GM12878 (cell line): ENCODE measurements around the gene SSTR1. TPM values are rescaled to one million over a fixed set of nuclear protein-coding genes. Genes with fewer than 3 reads are reported as not detected.

Source experiments
- ATAC-seq: fragments of 200-7000 bp; cut with Tn5 transposase; 3 replicates; pipeline ENCODE4 v1.9.1; 2020; ENCODE audit warnings: mild to moderate bottlenecking, moderate library complexity
- BruUV-seq: library from RNA; stranded (reverse); fragments of 400-500 nt; replicated peaks from 2 replicates; lab custom pipeline; 2021; lab: Mats Ljungman, UMichigan
- CTCF ChIA-PET: fragments of 300-600 bp; sonication (Branson Sonifier 250); formaldehyde crosslinking; extraction: SDS; loops from one replicate; lab custom pipeline; 2021; ENCODE audit warnings: inconsistent platforms; lab: Yijun Ruan, JAX
- POLR2A ChIA-PET: fragments of 350-600 bp; formaldehyde crosslinking; extraction: SDS; loops from one replicate; lab custom pipeline; 2021; ENCODE audit warnings: inconsistent platforms; lab: Charles Lee
- RAD21 ChIA-PET: fragments of 300-600 bp; sonication (Branson Sonifier 250); formaldehyde crosslinking; loops from one replicate; lab custom pipeline; 2023; ENCODE audit warnings: antibody characterized with exemption; ENCODE audit not compliant: unreplicated experiment; lab: Charles Lee
- SMC1A ChIA-PET: fragments of 300-600 bp; sonication (Branson Sonifier 250); formaldehyde crosslinking; loops from one replicate; lab custom pipeline; 2023; ENCODE audit not compliant: unreplicated experiment, uncharacterized antibody; lab: Charles Lee
- DNase-seq: peaks from one replicate; pipeline ENCODE4 v3.0.0-alpha.2; 2011; ENCODE audit warnings: low read depth, low spot score
- FAIRE-seq: peaks from 3 replicates; lab custom pipeline; 2011; peaks lifted over from hg19 to GRCh38; lab: Jason Lieb, UNC
- H2AFZ ChIP-seq: 2 replicates; pipeline ENCODE4 v1.6.0; 2011; ENCODE audit warnings: low read depth, low read length, control low read depth; ENCODE audit not compliant: control insufficient read depth
- H3K27ac ChIP-seq: 2 replicates; pipeline ENCODE4 v1.5.1; 2011; ENCODE audit warnings: control low read depth; ENCODE audit not compliant: control insufficient read depth, insufficient read depth
- H3K27me3 ChIP-seq, 2 experiments: replicated peaks in 1 of 2; 2 replicates each; pipeline versions ENCODE4 v1.6.0 to v1.6.1; 2011; ENCODE audit warnings: low read length in 1 of 2; ENCODE audit not compliant: control insufficient read depth in 2 of 2, insufficient read depth in 2 of 2
- H3K36me3 ChIP-seq, 2 experiments: 2 replicates each; pipeline ENCODE4 v1.5.1; 2011; ENCODE audit warnings: low read length in 1 of 2; ENCODE audit not compliant: control insufficient read depth in 2 of 2, insufficient read depth in 2 of 2
- H3K4me1 ChIP-seq: 2 replicates; pipeline ENCODE4 v1.6.1; 2011; ENCODE audit warnings: mild to moderate bottlenecking, low read length, moderate library complexity, mixed read lengths; ENCODE audit not compliant: control insufficient read depth, insufficient read depth
- H3K4me2 ChIP-seq: 2 replicates; pipeline ENCODE4 v1.6.0; 2011; ENCODE audit warnings: control low read depth; ENCODE audit not compliant: control insufficient read depth, insufficient read depth
- H3K4me3 ChIP-seq: fragments of 200-600 bp; sonication (generic); 2 replicates; pipeline ENCODE4 v1.5.1; 2016
- H3K79me2 ChIP-seq: 2 replicates; pipeline ENCODE4 v1.6.0; 2011; ENCODE audit warnings: low read length; ENCODE audit not compliant: control insufficient read depth, insufficient read depth
- H3K9ac ChIP-seq: 2 replicates; pipeline ENCODE4 v1.8.0; 2011; ENCODE audit warnings: low read length, control low read depth, mixed read lengths; ENCODE audit not compliant: control insufficient read depth, insufficient read depth
- H3K9me3 ChIP-seq: replicated peaks from 3 replicates; pipeline ENCODE4 v1.5.1; 2011; ENCODE audit warnings: mild to moderate bottlenecking, low read length; ENCODE audit not compliant: control insufficient read depth, insufficient read depth
- H4K20me1 ChIP-seq: 2 replicates; pipeline ENCODE4 v1.6.0; 2011; ENCODE audit not compliant: control insufficient read depth, insufficient read depth
- BMI1 ChIP-seq: fragments of 450-650 bp; IDR thresholded peaks from 2 replicates; pipeline ENCODE4 v1.6.1; 2016; ENCODE audit warnings: mild to moderate bottlenecking, moderate library complexity, borderline replicate concordance
- FOXM1 ChIP-seq: IDR thresholded peaks from 2 replicates; pipeline ENCODE4 v1.6.1; 2012; ENCODE audit warnings: low read depth, mild to moderate bottlenecking, inconsistent platforms, low read length, moderate library complexity
- MAX ChIP-seq: IDR thresholded peaks from 2 replicates; pipeline ENCODE4 v1.6.1; 2012; ENCODE audit warnings: low read depth, low read length, improper control_type of control experiment
- MEF2B ChIP-seq: fragments of 450-650 bp; IDR thresholded peaks from 2 replicates; pipeline ENCODE4 v1.6.1; 2018; ENCODE audit warnings: mild to moderate bottlenecking, moderate library complexity; ENCODE audit not compliant: partially characterized antibody, poor library complexity, severe bottlenecking
- MTA2 ChIP-seq: fragments of 450-650 bp; IDR thresholded peaks from 2 replicates; pipeline ENCODE4 v1.6.1; 2016; ENCODE audit warnings: low read depth, mild to moderate bottlenecking, moderate library complexity
- NFXL1 ChIP-seq: fragments of 450-650 bp; IDR thresholded peaks from 2 replicates; pipeline ENCODE4 v1.6.1; 2017; ENCODE audit warnings: antibody characterized with exemption, mild to moderate bottlenecking, borderline replicate concordance
- NR2C2 ChIP-seq: IDR thresholded peaks from 2 replicates; pipeline ENCODE4 v1.6.1; 2011; ENCODE audit warnings: borderline replicate concordance, low read depth; ENCODE audit not compliant: control insufficient read depth, insufficient read length
- PBX3 ChIP-seq: IDR thresholded peaks from 2 replicates; pipeline ENCODE4 v1.6.1; 2011; ENCODE audit warnings: mild to moderate bottlenecking, low read depth, low read length, moderate library complexity; ENCODE audit not compliant: insufficient replicate concordance
- REST ChIP-seq: IDR thresholded peaks from 2 replicates; pipeline ENCODE4 v1.6.1; 2012; ENCODE audit warnings: mild to moderate bottlenecking, low read depth, low read length
- SMAD1 ChIP-seq: fragments of 450-650 bp; IDR thresholded peaks from 2 replicates; pipeline ENCODE4 v1.6.1; 2018; ENCODE audit warnings: mild to moderate bottlenecking, low read depth; ENCODE audit not compliant: partially characterized antibody
- SMC3 ChIP-seq: IDR thresholded peaks from 2 replicates; pipeline ENCODE4 v1.6.1; 2011; ENCODE audit warnings: low read length, improper control_type of control experiment, borderline replicate concordance
- WGBS: methylation state at CpG from one replicate; pipeline ENCODE4 v1.1.6; 2016; ENCODE audit warnings: low lambda C conversion rate; ENCODE audit not compliant: insufficient replicate concordance, insufficient coverage; ENCODE audit errors: missing lambda C conversion rate; 5-methylcytosine and 5-hydroxymethylcytosine counted together
- in situ Hi-C: fragments of 300-500 bp; cut with MboI; formaldehyde crosslinking; loops from 9 replicates; pipeline ENCODE4 v1.14.3; 2018; ENCODE audit warnings: mixed read lengths
- intact Hi-C: fragments of 100-400 bp; cut with micrococcal nuclease; formaldehyde crosslinking; loops from one replicate; pipeline ENCODE4 v1.14.2; 2022; ENCODE audit not compliant: unreplicated experiment
- polyA plus RNA-seq, 11 experiments: library from polyadenylated mRNA; depleted of rRNA in 4 of 11; unstranded in 6 of 11; stranded (reverse) in 5 of 11; fragments of >200 nt; fragmentation: Nextera tagmentation in 4 of 11; fragmentation: Illumina TruSeq in 1 of 11; extraction: Ambion mirVana in 4 of 11; extraction: Trizol in 1 of 11; gene quantifications; 1 replicate in 1 of 11; 2 replicates in 10 of 11; pipeline versions ENCODE4 v1.2.1 to v1.2.3, GENCODE V29; 2011 to 2016; ENCODE audit warnings: inconsistent platforms in 2 of 11, missing spikeins in 2 of 11, low read depth in 1 of 11
- total RNA-seq, 4 experiments: library from RNA; depleted of rRNA in 3 of 4; stranded (reverse); fragments of >200 nt in 3 of 4; fragmentation: Illumina TruSeq in 1 of 4; extraction: Trizol in 1 of 4; gene quantifications; 2 replicates each; pipeline versions ENCODE4 v1.2.1 to v1.2.3, GENCODE V29; 2013 to 2021

The SSTR1 gene
- total and polyA plus RNA-seq, 10 of the 15 experiments (the other 5 are each of a cell fraction or from before 2014, with no cell fraction given): 0.01 to 0.05 TPM; not detected in 8

GRCh38 chr14:38256533-38256840 is 48.8 kb downstream of the SSTR1 start:
- POLR2A ChIA-PET: no interaction called here
- Histone ChIP-seq H3K27me3 (no peaks in the 10 kb centered on the region), H3K36me3 (no peaks in the 10 kb centered on the region), H3K9me3 (no peaks in the 10 kb centered on the region; the same call in 2 of the 3 replicates), H3K79me2 (no peaks in the 10 kb centered on the region), H2AFZ (no peak overlapping the region), H3K4me1 (no peaks in the 10 kb centered on the region), H3K9ac (no peak overlapping the region), H4K20me1 (no peaks in the 10 kb centered on the region), H3K4me2 (no peak overlapping the region), H3K4me3 (no peak overlapping the region), H3K27ac (no peak overlapping the region)
- in situ Hi-C loops: no loop called here
- SMC1A ChIA-PET: no interaction called here
- CTCF ChIA-PET: no interaction called here
- FAIRE-seq (no peak), ATAC-seq (no peak), DNase-seq (no peak)
- RAD21 ChIA-PET: no interaction called here
- TF ChIP-seq BMI1 (no peak), NFXL1 (no peak), FOXM1 (no peak)
- intact Hi-C loops: no loop called here
- BruUV-seq: no TSS peak
- WGBS: 37% methylated on average over 5 of the region's 5 CpGs

GRCh38 chr14:38257507-38257906 is 49.8 kb downstream of the SSTR1 start:
- Histone ChIP-seq H3K9me3 (no peaks in the 10 kb centered on the region; the same call in 2 of the 3 replicates), H3K27me3 (no peaks in the 10 kb centered on the region), H3K79me2 (no peaks in the 10 kb centered on the region), H2AFZ (no peak overlapping the region), H4K20me1 (no peaks in the 10 kb centered on the region), H3K4me1 (no peaks in the 10 kb centered on the region), H3K4me2 (no peak overlapping the region), H3K9ac (no peak overlapping the region), H3K27ac (no peak overlapping the region), H3K36me3 (no peaks in the 10 kb centered on the region), H3K4me3 (no peak overlapping the region)
- in situ Hi-C loops: no loop called here
- intact Hi-C loops: no loop called here
- WGBS: 0% methylated on average over 2 of the region's 2 CpGs
- DNase-seq: no peak
- ChIA-PET RAD21 (no interaction called here), POLR2A (no interaction called here), CTCF (no interaction called here), SMC1A (no interaction called here)
- BruUV-seq: no TSS peak
- no peak for FAIRE-seq
- no peak for ATAC-seq
- TF ChIP-seq PBX3 (no peak), MEF2B (no peak), SMAD1 (no peak), MAX (no peak), NR2C2 (no peak), FOXM1 (no peak), REST (no peak), MTA2 (no peak), SMC3 (no peak)
